ENCODE data around the gene ZNF526.

The ZNF526 gene

DNA sequence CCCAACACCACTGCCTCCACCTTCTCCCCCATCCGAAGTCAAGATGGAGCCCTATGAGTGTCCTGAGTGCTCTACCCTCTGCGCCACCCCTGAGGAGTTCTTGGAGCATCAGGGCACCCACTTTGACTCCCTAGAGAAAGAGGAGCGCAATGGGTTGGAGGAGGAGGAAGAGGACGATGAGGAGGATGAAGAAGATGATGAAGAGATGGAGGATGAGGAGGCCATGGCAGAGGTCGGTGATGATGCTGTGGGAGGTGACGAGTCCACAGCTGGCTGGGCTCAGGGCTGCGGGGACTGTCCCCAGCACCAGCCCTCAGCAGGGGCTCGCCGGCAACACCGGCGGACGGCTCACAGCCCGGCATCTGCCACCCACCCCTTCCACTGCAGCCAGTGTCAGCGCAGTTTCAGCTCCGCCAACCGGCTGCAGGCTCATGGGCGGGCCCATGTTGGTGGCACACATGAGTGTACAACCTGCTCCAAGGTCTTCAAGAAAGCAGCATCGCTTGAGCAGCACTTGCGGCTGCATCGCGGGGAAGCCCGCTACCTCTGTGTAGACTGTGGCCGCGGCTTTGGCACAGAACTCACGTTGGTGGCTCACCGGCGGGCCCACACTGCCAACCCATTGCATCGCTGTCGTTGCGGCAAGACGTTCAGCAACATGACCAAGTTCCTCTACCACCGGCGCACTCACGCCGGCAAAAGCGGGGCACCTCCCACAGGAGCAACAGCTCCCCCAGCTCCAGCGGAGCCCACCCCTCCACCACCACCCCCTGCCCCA, 5.0 kb downstream of the ZNF526 start:
- TF ChIP-seq, protein P1, sequence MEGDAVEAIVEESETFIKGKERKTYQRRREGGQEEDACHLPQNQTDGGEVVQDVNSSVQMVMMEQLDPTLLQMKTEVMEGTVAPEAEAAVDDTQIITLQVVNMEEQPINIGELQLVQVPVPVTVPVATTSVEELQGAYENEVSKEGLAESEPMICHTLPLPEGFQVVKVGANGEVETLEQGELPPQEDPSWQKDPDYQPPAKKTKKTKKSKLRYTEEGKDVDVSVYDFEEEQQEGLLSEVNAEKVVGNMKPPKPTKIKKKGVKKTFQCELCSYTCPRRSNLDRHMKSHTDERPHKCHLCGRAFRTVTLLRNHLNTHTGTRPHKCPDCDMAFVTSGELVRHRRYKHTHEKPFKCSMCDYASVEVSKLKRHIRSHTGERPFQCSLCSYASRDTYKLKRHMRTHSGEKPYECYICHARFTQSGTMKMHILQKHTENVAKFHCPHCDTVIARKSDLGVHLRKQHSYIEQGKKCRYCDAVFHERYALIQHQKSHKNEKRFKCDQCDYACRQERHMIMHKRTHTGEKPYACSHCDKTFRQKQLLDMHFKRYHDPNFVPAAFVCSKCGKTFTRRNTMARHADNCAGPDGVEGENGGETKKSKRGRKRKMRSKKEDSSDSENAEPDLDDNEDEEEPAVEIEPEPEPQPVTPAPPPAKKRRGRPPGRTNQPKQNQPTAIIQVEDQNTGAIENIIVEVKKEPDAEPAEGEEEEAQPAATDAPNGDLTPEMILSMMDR (IDR thresholded peaks at IDR 0.05; ENCODE audit: insufficient read depth, low read length), result no peak
- TF ChIP-seq, protein P2, sequence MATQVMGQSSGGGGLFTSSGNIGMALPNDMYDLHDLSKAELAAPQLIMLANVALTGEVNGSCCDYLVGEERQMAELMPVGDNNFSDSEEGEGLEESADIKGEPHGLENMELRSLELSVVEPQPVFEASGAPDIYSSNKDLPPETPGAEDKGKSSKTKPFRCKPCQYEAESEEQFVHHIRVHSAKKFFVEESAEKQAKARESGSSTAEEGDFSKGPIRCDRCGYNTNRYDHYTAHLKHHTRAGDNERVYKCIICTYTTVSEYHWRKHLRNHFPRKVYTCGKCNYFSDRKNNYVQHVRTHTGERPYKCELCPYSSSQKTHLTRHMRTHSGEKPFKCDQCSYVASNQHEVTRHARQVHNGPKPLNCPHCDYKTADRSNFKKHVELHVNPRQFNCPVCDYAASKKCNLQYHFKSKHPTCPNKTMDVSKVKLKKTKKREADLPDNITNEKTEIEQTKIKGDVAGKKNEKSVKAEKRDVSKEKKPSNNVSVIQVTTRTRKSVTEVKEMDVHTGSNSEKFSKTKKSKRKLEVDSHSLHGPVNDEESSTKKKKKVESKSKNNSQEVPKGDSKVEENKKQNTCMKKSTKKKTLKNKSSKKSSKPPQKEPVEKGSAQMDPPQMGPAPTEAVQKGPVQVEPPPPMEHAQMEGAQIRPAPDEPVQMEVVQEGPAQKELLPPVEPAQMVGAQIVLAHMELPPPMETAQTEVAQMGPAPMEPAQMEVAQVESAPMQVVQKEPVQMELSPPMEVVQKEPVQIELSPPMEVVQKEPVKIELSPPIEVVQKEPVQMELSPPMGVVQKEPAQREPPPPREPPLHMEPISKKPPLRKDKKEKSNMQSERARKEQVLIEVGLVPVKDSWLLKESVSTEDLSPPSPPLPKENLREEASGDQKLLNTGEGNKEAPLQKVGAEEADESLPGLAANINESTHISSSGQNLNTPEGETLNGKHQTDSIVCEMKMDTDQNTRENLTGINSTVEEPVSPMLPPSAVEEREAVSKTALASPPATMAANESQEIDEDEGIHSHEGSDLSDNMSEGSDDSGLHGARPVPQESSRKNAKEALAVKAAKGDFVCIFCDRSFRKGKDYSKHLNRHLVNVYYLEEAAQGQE (IDR thresholded peaks at IDR 0.05; ENCODE audit: insufficient replicate concordance, low read depth), result no peak
- TF ChIP-seq SPI1 (IDR thresholded peaks at IDR 0.05; ENCODE audit: borderline replicate concordance, low read depth) (no peak), POLR2AphosphoS5 (IDR thresholded peaks at IDR 0.05; ENCODE audit: low read depth) (no peak), GABPA (IDR thresholded peaks at IDR 0.05; ENCODE audit: low read depth) (no peak)
- H3K4me3 ChIP-seq (replicated peaks; ENCODE audit: insufficient read depth, low read length), result no peak overlapping the region
- no peak overlapping the region for H3K27ac ChIP-seq (replicated peaks)
- H3K27me3 ChIP-seq (ENCODE audit: insufficient read depth, poor library complexity, severe bottlenecking), result no peaks in the 10 kb centered on the region
- no peak for DNase-seq (ENCODE audit: low read depth in 1 of 2, low spot score in 1 of 2)

DNA sequence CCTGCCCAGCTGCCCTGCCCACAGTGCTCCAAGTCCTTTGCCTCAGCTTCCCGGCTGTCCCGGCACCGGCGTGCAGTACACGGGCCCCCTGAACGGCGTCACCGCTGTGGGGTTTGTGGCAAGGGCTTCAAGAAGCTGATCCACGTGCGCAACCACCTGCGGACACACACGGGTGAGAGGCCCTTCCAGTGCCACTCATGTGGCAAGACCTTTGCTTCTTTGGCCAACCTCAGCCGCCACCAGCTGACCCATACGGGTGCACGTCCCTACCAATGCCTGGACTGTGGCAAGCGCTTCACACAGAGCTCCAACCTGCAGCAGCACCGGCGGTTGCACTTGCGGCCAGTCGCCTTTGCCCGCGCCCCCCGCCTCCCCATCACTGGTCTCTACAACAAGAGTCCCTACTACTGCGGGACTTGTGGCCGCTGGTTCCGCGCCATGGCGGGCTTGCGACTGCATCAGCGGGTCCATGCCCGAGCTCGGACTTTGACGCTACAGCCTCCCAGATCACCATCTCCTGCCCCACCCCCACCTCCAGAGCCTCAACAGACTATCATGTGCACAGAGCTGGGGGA, 5.7 kb downstream of the ZNF526 start:
- no peak for DNase-seq (ENCODE audit: low read depth in 1 of 2, low spot score in 1 of 2)
- no peaks in the 10 kb centered on the region for H3K27me3 ChIP-seq (ENCODE audit: insufficient read depth, poor library complexity, severe bottlenecking)
- TF ChIP-seq GABPA (IDR thresholded peaks at IDR 0.05; ENCODE audit: low read depth) (no peak), SPI1 (IDR thresholded peaks at IDR 0.05; ENCODE audit: borderline replicate concordance, low read depth) (no peak), POLR2AphosphoS5 (IDR thresholded peaks at IDR 0.05; ENCODE audit: low read depth) (no peak)
- TF ChIP-seq, protein P1 (IDR thresholded peaks at IDR 0.05; ENCODE audit: insufficient read depth, low read length), result no peak
- TF ChIP-seq, protein P2 (IDR thresholded peaks at IDR 0.05; ENCODE audit: insufficient replicate concordance, low read depth), result no peak
- no peak overlapping the region for H3K4me3 ChIP-seq (replicated peaks; ENCODE audit: insufficient read depth, low read length)
- H3K27ac ChIP-seq (replicated peaks), result no peak overlapping the region

DNA sequence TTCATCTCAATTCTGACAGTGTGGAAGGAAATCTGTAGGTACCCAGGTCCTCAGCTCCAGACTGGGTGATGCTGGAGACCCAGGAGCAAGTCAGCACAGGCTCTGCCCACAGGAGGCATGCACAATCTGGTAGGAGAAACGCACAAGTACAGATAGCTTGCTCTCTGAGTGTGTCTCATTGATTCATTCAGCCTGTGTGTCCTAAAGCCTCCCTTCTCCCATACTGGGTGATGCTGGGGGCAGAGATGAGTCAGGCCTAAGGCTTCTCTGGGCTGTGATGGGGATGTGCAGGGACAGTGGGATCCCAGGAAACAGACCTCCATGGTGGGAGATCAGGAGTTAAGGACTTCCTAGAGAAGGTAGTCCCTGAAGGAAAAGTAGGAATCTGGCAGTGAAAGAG, 6.8 kb downstream of the ZNF526 start:
- Histone ChIP-seq H3K27me3 (ENCODE audit: insufficient read depth, poor library complexity, severe bottlenecking) (no peaks in the 10 kb centered on the region), H3K27ac (replicated peaks) (no peak overlapping the region), H3K4me3 (replicated peaks; ENCODE audit: insufficient read depth, low read length) (no peak overlapping the region)
- TF ChIP-seq GABPA (IDR thresholded peaks at IDR 0.05; ENCODE audit: low read depth), result no peak
- TF ChIP-seq, protein P1 (IDR thresholded peaks at IDR 0.05; ENCODE audit: insufficient read depth, low read length), result no peak
- TF ChIP-seq, protein P2 (IDR thresholded peaks at IDR 0.05; ENCODE audit: insufficient replicate concordance, low read depth), result no peak
- no peak for TF ChIP-seq SPI1 (IDR thresholded peaks at IDR 0.05; ENCODE audit: borderline replicate concordance, low read depth)
- no peak for TF ChIP-seq POLR2AphosphoS5 (IDR thresholded peaks at IDR 0.05; ENCODE audit: low read depth)
- no peak for DNase-seq (ENCODE audit: low read depth in 1 of 2, low spot score in 1 of 2)
